Neuronal stem cell (in vitro differentiated cells): ENCODE measurements around the gene GPRIN3.

ENCODE experiments used
- DNase-seq: peaks from one replicate; pipeline ENCODE4 v3.0.0-alpha.2; 2013; ENCODE audit warnings: low spot score
- H2AFZ ChIP-seq: one replicate; pipeline ENCODE4 v1.6.1; 2013; ENCODE audit warnings: mild to moderate bottlenecking, low read length, inconsistent platforms
- H2AK5ac ChIP-seq: 2 replicates; pipeline ENCODE4 v1.6.1; 2013; ENCODE audit warnings: low read depth, mild to moderate bottlenecking, inconsistent platforms, low read length, moderate library complexity, mixed read lengths
- H2BK120ac ChIP-seq: 2 replicates; pipeline ENCODE4 v1.6.1; 2013; ENCODE audit warnings: low read depth, mild to moderate bottlenecking, inconsistent platforms, low read length, moderate library complexity, mixed read lengths
- H2BK12ac ChIP-seq: one replicate; pipeline ENCODE4 v1.6.1; 2013; ENCODE audit warnings: low read length, inconsistent platforms
- H2BK15ac ChIP-seq: 2 replicates; pipeline ENCODE4 v1.6.1; 2013; ENCODE audit warnings: mild to moderate bottlenecking, low read length, inconsistent platforms, mixed read lengths
- H2BK5ac ChIP-seq: one replicate; pipeline ENCODE4 v1.6.1; 2013; ENCODE audit warnings: inconsistent platforms, mild to moderate bottlenecking, low read length, moderate library complexity
- H3K14ac ChIP-seq: one replicate; pipeline ENCODE4 v1.6.1; 2013; ENCODE audit warnings: low read length, inconsistent platforms
- H3K18ac ChIP-seq: 2 replicates; pipeline ENCODE4 v1.6.1; 2013; ENCODE audit warnings: low read length, inconsistent platforms
- H3K23ac ChIP-seq: 2 replicates; pipeline ENCODE4 v1.6.1; 2013; ENCODE audit warnings: low read depth, mild to moderate bottlenecking, mixed read lengths, low read length, inconsistent platforms; ENCODE audit not compliant: poor library complexity
- H3K27ac ChIP-seq: replicated peaks from 3 replicates; pipeline ENCODE4 v1.5.1; 2013; ENCODE audit warnings: low read length, inconsistent platforms
- H3K27me3 ChIP-seq, 3 experiments: 2 replicates each; pipeline ENCODE4 v1.6.1; 2013; ENCODE audit warnings: low read length in 3 of 3, mild to moderate bottlenecking in 2 of 3, inconsistent platforms in 1 of 3, low read depth in 1 of 3, mixed read lengths in 1 of 3, moderate library complexity in 1 of 3; ENCODE audit not compliant: control insufficient read depth in 3 of 3, insufficient read depth in 3 of 3
- H3K36me3 ChIP-seq, 2 donors: replicated peaks in 1 of 2; 2 replicates each; pipeline ENCODE4 v1.6.1; 2013; ENCODE audit warnings: low read length in 2 of 2; ENCODE audit not compliant: control insufficient read depth in 2 of 2, insufficient read depth in 2 of 2
- H3K4ac ChIP-seq: 2 replicates; pipeline ENCODE4 v1.6.1; 2013; ENCODE audit warnings: inconsistent platforms, mild to moderate bottlenecking, low read length, moderate library complexity
- H3K4me1 ChIP-seq, 2 donors: 1 replicate in 1 of 2; 2 replicates in 1 of 2; pipeline ENCODE4 v1.6.1; 2013; ENCODE audit warnings: low read length in 2 of 2, low read depth in 1 of 2; ENCODE audit not compliant: control insufficient read depth in 2 of 2, insufficient read depth in 1 of 2
- H3K4me2 ChIP-seq: one replicate; pipeline ENCODE4 v1.6.1; 2013; ENCODE audit warnings: mild to moderate bottlenecking, low read length, inconsistent platforms; ENCODE audit not compliant: insufficient read depth, poor library complexity, severe bottlenecking
- H3K4me3 ChIP-seq, 2 donors: 2 replicates each; pipeline ENCODE4 v1.5.1; 2013; ENCODE audit warnings: low read length in 2 of 2, mild to moderate bottlenecking in 2 of 2, inconsistent platforms in 1 of 2, moderate library complexity in 1 of 2
- H3K79me1 ChIP-seq: one replicate; pipeline ENCODE4 v1.6.1; 2013; ENCODE audit warnings: low read depth, mild to moderate bottlenecking, inconsistent platforms, low read length, moderate library complexity
- H3K9ac ChIP-seq: one replicate; pipeline ENCODE4 v1.6.1; 2013; ENCODE audit warnings: mild to moderate bottlenecking, low read depth, low read length, inconsistent platforms; ENCODE audit not compliant: poor library complexity
- H3K9me3 ChIP-seq, 2 donors: replicated peaks in 1 of 2; 2 replicates each; pipeline versions ENCODE3 to v1.6.1; 2013; ENCODE audit warnings: low read length in 2 of 2, mild to moderate bottlenecking in 2 of 2, inconsistent platforms in 1 of 2, low read depth in 1 of 2, mixed read lengths in 1 of 2, moderate library complexity in 1 of 2; ENCODE audit not compliant: control insufficient read depth in 2 of 2, insufficient read depth in 1 of 2
- H4K8ac ChIP-seq: one replicate; pipeline ENCODE4 v1.6.1; 2013; ENCODE audit warnings: low read depth, mild to moderate bottlenecking, inconsistent platforms, low read length, moderate library complexity
- H4K91ac ChIP-seq: one replicate; pipeline ENCODE4 v1.6.1; 2013; ENCODE audit warnings: low read length, low read depth, mild to moderate bottlenecking, inconsistent platforms; ENCODE audit not compliant: poor library complexity
- WGBS, 2 donors: extraction: QIAGEN DNeasy Blood & Tissue Kit; methylation state at CpG; one replicate each; pipeline ENCODE4 v1.1.7; 2013; ENCODE audit warnings: missing lambda C conversion rate in 2 of 2, mixed read lengths in 1 of 2; ENCODE audit not compliant: insufficient read length in 2 of 2, insufficient replicate concordance in 1 of 2; ENCODE audit errors: extremely low coverage in 2 of 2; 5-methylcytosine and 5-hydroxymethylcytosine counted together

GPRIN3 gene

DNA sequence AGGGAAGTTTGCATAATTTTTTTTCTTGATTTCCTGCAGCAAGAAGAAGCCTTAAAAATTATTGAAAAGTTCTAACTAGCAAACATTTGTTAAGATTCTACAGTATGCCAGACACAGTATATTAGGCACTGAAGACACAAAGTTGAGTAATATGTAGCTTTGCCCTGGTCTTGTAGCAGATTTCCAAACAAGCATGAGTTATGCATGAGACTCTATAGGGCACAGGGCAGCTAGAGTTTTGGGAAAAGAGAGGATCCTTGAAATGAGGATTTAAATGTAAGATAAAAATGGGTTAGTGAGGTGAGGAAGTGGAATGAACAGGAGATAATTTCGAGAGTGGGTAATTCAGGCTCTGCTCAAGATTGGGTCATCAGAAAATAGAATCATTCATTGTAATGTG is 8.6 kb upstream of the GPRIN3 start:
- Histone ChIP-seq H3K27me3 (peaks cover 0 to 3% (median 0%) of the 10 kb centered on the region in 3 experiments), H4K91ac (no peak overlapping the region), H2BK12ac (no peak overlapping the region), H2AK5ac (no peak overlapping the region), H2AFZ (no peak overlapping the region), H3K9ac (no peak overlapping the region), H3K18ac (no peak overlapping the region), H3K27ac (no peak overlapping the region), H4K8ac (no peak overlapping the region), H3K9me3 (no peaks in the 10 kb centered on the region), H2BK5ac (no peak overlapping the region), H3K36me3 (no peaks in the 10 kb centered on the region), H2BK15ac (no peak overlapping the region), H3K4me2 (no peak overlapping the region), H3K79me1 (no peaks in the 10 kb centered on the region), H3K14ac (no peak overlapping the region), H3K4me1 (no peaks in the 10 kb centered on the region), H3K23ac (no peak overlapping the region), H3K4me3 (no peak overlapping the region), H3K4ac (no peak overlapping the region), H2BK120ac (no peak overlapping the region)
- no peak for DNase-seq
- 100% methylated on average over 1 of the region's 1 CpG; no CpG with 5 or more reads in 1 of the 2 donors for WGBS, 2 donors

DNA sequence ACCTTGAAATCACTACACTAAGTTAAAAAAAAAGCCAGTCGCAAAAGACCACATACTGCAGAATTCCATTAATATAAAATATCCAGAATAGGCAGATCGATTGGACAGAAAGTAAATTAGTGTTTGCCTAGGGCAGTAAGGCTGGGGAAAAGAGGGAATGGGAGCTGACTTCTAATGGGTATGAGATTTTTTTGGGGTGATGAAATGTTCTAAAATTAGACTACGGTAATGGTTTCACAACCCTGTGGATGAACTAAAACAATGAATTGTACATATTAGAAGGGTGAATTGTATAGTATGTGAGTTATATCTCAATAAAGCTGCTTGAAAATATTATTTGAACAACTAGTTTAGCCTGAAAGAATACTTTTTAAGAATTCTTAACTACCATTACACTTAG is 6.7 kb upstream of the GPRIN3 start:
- Histone ChIP-seq H3K18ac (no peak overlapping the region), H3K27me3 (peaks cover 0 to 7% (median 0%) of the 10 kb centered on the region in 3 experiments), H3K4me3 (no peak overlapping the region), H3K9me3 (no peaks in the 10 kb centered on the region), H3K27ac (no peak overlapping the region), H3K9ac (no peak overlapping the region), H3K79me1 (no peaks in the 10 kb centered on the region), H2AFZ (no peak overlapping the region), H3K14ac (no peak overlapping the region), H4K8ac (no peak overlapping the region), H2AK5ac (no peak overlapping the region), H2BK15ac (no peak overlapping the region), H3K4me2 (no peak overlapping the region), H3K4me1 (no peaks in the 10 kb centered on the region), H3K36me3 (no peaks in the 10 kb centered on the region), H2BK120ac (no peak overlapping the region), H4K91ac (no peak overlapping the region), H2BK12ac (no peak overlapping the region), H3K4ac (no peak overlapping the region), H3K23ac (no peak overlapping the region), H2BK5ac (no peak overlapping the region)
- no peak for DNase-seq
- WGBS, 2 donors: no CpG with 5 or more reads among the region's 3 CpGs

DNA sequence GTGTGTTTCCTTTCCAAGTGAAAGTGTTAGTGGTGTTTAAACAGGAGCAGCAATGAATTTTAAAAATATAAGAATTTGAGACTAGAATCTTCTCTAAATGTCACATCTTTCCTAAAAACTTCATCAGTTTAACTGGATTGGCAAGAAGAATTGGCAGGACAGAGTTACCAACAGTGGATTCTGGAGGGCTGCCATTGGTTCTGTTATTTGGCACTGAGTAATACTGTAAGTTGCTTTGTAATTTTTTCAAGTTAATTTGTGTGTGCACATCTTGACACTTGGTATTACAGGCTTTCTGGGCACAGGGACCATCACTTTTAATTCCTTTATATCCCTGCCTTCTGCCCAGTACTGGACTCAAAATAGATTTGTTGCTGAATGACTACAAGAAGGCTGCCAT is 4.5 kb upstream of the GPRIN3 start:
- no peak overlapping the region for H3K4me2 ChIP-seq
- H3K18ac ChIP-seq: no peak overlapping the region
- peaks cover 0 to 2% of the 10 kb centered on the region in 2 donors for H3K4me1 ChIP-seq
- H2AFZ ChIP-seq: no peak overlapping the region
- H3K9me3 ChIP-seq: no peaks in the 10 kb centered on the region
- H2BK12ac ChIP-seq: no peak overlapping the region
- H2AK5ac ChIP-seq: no peak overlapping the region
- no peak overlapping the region for H3K27ac ChIP-seq
- H3K14ac ChIP-seq: no peak overlapping the region
- no peak overlapping the region for H4K91ac ChIP-seq
- H2BK120ac ChIP-seq: no peak overlapping the region
- no peaks in the 10 kb centered on the region for H3K79me1 ChIP-seq
- H4K8ac ChIP-seq: no peak overlapping the region
- H3K4me3 ChIP-seq: no peak overlapping the region
- no peak overlapping the region for H3K9ac ChIP-seq
- H2BK5ac ChIP-seq: no peak overlapping the region
- H3K36me3 ChIP-seq: no peaks in the 10 kb centered on the region
- H2BK15ac ChIP-seq: no peak overlapping the region
- no peak overlapping the region for H3K23ac ChIP-seq
- no peak for DNase-seq
- H3K4ac ChIP-seq: no peak overlapping the region
- peaks cover 0 to 21% (median 7%) of the 10 kb centered on the region in 3 experiments for H3K27me3 ChIP-seq

DNA sequence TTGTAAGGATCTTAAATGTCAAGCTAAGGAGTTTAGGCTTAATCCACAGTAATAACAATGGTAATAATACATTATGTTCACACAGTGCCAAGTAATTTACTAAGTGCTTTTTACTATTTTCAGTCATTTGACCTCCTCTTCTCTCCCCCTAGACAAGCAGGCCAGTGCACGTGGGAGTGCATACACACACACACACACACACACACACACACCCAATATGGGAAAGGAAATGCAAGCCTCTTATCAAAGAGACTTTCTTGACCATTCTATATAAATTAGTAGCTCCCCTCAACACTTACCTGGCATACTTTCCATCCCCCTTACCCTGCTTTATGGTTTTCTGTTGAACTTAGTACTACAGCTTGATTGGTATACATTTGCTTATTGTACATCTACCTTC is 3.8 kb upstream of the GPRIN3 start:
- H3K27ac ChIP-seq: no peak overlapping the region
- no peak overlapping the region for H3K4me3 ChIP-seq

More for the DNA sequence above, 3.8 kb upstream of the GPRIN3 start:
- no peak overlapping the region for H3K23ac ChIP-seq
- no peak overlapping the region for H3K4ac ChIP-seq
- H2AK5ac ChIP-seq: no peak overlapping the region
- H2BK12ac ChIP-seq: no peak overlapping the region
- DNase-seq: no peak
- H3K9ac ChIP-seq: no peak overlapping the region
- no peak overlapping the region for H2BK120ac ChIP-seq
- no peak overlapping the region for H3K14ac ChIP-seq
- no peak overlapping the region for H4K91ac ChIP-seq
- H3K36me3 ChIP-seq: no peaks in the 10 kb centered on the region
- no CpG with 5 or more reads among the region's 1 CpG for WGBS, 2 donors
- no peak overlapping the region for H2BK15ac ChIP-seq
- peaks cover 0 to 27% (median 13%) of the 10 kb centered on the region in 3 experiments for H3K27me3 ChIP-seq
- H3K4me1 ChIP-seq: peaks cover 1 to 2% of the 10 kb centered on the region in 2 donors
- no peak overlapping the region for H3K4me2 ChIP-seq
- no peak overlapping the region for H3K18ac ChIP-seq
- H3K9me3 ChIP-seq: no peaks in the 10 kb centered on the region
- no peak overlapping the region for H2BK5ac ChIP-seq
- H3K79me1 ChIP-seq: no peaks in the 10 kb centered on the region
- H2AFZ ChIP-seq: no peak overlapping the region
- no peak overlapping the region for H4K8ac ChIP-seq
